GM21723 (cell line): ENCODE measurements around the gene DYNLL1.
"Not testable (repeated sequence)": the region's sequence is repeated elsewhere in the genome, so short reads cannot be mapped to it uniquely, and the experiment has no call there.

Experiments
- ATAC-seq: cut with Tn5 transposase; IDR thresholded peaks from one replicate; pipeline ENCODE4 v1.9.1; 2021; ENCODE audit warnings: mild to moderate bottlenecking, moderate library complexity; ENCODE audit not compliant: unreplicated experiment

DYNLL1 gene

DNA sequence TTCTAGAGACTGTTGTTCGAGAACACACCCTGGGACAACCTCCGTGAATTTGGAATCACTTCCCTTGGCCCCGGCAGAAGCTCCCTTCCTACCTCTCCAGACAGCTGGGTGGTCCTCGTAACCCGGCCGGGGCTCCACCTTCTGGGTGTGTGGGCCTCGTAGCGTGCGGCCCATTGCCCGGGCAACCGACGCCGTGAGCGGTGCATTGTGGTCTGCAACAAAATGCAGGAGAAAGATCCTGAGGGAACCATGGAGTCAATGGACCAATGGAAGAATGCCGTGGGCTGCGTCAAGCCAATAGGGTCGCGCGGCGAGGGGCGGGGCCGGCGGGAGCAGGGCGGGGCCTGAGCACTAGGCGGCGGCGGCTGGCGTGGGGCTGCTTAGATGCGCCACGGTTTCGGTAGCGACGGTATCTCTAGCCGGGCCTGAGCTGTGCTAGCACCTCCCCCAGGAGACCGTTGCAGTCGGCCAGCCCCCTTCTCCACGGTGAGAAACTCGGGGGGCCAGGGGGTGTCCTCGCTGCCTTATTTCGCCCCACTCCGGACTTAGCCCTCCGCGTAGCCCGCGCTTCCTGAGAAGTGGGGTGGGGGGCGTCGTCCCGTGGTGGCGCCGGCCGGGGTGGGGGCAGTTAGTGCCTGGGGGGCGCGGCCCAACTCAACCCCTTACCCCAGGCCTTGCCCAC lies at the start of gene DYNLL1:
Gene DYNLL1, plus strand, starts transcription at position 383 of the 682 bp plus-strand sequence. CDS start 309 bp downstream, outside the sequence.
- ATAC-seq: peak; percentile 93

- not testable (repeated sequence) for ATAC-seq
Measured at GRCh38 chr12:120446844-120447178, 49.1 kb upstream of the DYNLL1 start.

DNA sequence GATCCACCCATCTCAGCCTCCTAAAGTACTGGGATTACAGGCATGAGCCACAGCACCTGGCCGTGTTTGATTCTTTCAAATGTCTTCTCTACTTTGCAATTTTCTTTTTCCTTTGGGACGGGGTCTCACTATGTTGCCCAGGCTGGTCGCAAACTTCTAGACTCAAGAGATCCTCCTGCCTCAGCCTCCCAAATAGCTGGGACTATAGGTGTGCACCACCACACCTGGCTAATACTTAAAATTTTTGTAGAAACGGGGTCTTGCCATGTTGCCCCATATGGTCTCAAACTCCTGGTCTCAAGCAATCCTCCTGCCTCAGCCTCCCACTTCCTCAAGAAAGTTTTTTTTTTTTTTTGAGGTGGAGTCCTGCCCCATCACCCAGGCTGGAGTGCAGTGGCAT lies 47.9 kb upstream of the DYNLL1 start:
- no peak for ATAC-seq

DNA sequence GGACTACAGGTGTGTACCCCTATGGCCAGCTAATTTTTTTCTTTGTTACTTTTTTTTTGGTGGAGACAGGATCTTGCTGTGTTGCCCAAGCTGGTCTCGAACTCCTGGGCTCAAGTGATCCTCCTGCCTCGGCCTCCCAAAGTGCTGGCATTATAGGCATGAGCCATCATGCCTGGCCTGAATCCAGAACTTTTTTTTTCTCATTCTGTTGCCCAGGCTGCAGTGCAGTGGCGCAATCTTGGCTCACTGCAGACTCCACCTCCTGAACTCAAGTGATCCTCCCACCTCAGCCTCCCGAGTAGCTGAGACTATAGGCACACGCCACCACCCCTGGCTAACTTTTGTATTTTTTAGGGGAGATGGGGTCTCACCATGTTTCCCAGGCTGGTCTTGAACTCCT lies 43.4 kb upstream of the DYNLL1 start:
- ATAC-seq: not testable (repeated sequence)

DNA sequence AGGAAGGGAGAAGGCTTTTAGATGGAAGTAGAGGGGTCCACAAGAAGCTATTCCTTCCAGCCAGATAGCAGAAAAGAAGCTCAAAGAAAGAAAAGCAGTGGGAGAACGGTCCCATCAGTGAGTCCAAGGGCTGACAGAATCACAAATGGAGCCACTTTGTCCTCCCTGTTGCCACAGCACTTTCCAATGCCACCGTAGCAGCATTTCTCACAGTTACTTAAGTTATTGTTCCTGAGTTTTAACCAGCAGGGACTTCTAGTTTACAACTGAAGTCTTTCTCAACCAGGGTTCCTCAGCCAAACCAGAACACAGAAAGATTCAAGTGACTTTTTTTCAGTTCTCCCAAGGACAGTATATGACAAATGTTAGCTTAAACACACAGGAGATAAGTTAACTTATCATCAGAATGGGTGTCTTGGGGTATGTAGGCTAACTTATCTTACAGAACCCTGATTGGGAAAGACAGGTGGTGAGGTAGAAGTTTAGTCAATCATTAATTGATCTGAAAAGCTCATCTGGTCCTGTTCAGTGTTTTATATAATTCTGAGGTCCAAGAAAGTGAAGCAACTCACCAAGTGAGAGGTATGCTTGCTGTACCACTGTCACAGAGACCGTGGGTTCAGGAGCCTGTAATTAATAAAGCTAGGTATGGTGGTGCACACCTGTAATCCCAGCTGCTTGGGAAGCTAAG lies 42.7 kb upstream of the DYNLL1 start:
- no peak for ATAC-seq

DNA sequence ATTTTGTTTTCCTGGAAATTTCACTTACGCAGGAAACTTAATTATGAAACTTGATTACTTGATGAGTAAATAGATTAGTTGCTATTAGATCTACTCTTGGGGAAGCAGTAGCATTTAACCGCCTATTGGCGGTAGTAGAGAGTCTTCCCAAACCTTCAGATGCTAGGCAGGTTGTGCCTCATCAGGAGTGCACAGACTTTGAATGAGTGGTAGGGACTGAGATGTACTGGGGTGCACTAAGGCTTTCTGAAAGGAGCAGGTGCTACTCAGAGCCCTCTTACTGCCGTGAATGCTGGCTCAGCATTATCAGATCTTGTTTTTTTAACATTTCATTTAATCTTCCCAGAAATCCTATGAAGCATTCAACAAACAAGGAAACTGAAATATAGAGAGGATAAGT lies 41.9 kb upstream of the DYNLL1 start:
- peak; percentile 61 for ATAC-seq

DNA sequence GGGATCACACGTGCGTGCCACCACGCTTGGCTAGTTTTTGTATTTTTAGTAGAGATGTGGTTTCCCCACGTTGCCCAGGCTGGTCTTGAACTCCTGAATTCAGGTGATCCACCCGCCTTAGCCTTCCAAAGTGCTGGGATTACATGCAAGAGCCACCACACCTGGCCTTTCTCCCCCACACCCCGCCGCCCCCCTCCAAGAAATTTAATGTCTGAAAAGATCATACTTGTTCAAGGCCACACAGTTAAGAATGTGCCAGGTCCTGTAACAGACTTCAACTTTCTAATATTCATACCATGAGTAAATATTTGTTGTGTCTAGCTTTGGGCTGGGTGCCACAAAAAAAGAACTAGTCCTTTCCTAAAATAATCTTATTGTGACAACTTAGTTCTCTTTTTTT lies 40.6 kb upstream of the DYNLL1 start:
- no peak for ATAC-seq

GRCh38 chr12:120457133-120457532 lies 38.8 kb upstream of the DYNLL1 start:
- no peak for ATAC-seq

GRCh38 chr12:120460157-120460556 lies 35.8 kb upstream of the DYNLL1 start:
- ATAC-seq: no peak

- no peak for ATAC-seq
Measured at GRCh38 chr12:120462099-120462640, 33.7 kb upstream of the DYNLL1 start.

GRCh38 chr12:120463712-120464111 lies 32.2 kb upstream of the DYNLL1 start:
- no peak for ATAC-seq

DNA sequence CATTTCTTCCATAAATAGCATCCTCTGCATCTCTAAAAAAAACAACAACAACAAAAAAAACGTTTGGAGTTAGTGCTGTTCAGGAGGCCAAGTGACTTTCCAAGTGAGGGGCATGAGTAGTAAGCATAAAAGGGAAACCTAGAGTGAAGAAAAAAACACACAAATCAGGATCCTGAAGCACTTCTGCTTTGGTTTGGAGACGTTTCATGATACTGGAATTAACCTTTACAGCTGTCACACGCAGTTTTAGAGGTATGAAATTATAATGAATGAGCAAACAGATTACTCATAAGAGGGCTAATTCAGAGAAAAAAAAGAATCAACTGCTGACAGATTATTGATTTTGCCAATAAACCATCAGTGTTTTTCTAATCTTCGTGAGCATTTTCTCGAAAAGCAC lies 30.2 kb upstream of the DYNLL1 start:
- no peak for ATAC-seq

GRCh38 chr12:120466560-120467315 lies 29.2 kb upstream of the DYNLL1 start:
- no peak for ATAC-seq

GRCh38 chr12:120467439-120467838 lies 28.5 kb upstream of the DYNLL1 start:
- ATAC-seq: no peak

GRCh38 chr12:120468325-120468820 lies 27.5 kb upstream of the DYNLL1 start:
- peak; percentile 0 for ATAC-seq

- ATAC-seq: peak; percentile 24
Measured at GRCh38 chr12:120468821-120469449, 27.0 kb upstream of the DYNLL1 start.

DNA sequence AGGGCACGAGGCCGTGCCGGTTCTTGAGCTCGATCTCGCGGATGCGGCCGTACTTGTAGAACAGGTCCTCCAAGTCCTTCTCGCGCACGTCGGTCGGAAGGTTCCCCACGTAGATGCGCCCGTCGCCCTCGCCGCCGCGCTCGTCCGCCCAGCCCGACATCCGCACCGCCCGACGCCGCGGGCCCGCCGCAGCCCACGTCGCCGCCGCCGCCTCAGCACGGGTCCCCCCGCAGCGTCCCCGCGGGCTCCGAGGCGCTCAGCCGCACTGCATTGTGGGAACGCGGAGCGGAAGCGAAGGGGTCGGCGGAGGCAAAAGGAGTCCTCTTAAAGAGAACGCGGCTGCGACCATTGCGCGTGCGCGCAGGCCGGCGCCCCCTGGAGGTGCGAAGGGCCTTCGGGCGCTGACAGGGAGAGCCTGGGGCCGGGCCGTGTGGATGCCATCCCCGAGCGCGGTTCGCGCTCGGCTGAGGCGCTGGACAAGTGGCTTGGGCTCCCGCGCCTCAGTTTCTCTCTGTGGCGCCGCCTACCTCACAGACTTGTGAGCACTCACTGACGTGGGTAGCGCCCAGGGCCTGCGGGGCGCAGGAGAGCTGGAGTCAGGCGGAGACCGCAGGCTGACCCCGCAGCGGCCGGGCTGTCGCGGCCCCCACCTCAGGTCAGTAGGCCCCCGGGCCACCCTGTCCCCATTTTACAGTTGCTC lies 26.3 kb upstream of the DYNLL1 start, which contains the start of gene SRSF9:
Gene SRSF9, minus strand, starts transcription at position 299 of the 700 bp plus-strand sequence. Its CDS starts 139 bp downstream, at position 160.
- ATAC-seq: peak; percentile 90

DNA sequence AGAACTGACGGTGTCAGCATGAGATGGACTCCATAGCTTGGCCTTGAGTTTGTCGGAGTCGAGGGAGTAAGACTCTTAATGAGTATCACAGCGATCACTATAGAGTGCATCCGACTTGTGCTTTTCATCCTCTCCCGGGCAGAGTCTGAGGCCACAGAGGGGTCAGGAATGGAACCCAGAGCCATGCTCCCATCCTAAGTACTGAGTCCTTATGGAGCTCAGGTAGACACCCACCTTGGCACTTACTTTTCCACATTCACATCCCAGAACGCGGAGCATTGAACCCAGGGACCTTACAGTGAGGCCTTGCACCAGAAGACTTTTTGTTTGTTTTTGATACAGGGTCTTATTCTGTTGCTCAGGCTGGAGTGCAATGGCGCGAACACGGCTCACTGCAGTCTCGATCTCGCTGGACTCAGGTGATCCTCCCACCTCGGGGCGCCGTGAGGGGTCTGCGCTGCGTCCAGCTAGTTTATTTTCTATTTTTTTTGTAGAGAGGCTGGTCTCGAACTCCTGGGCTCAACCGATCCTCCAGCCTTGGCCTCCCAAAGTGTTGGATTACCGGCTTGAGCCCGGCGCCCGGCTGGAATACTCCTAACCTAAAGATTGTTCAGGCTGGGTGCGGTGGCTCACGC lies 25.6 kb upstream of the DYNLL1 start:
- ATAC-seq: peak; percentile 18

GRCh38 chr12:120472521-120472920 lies 23.4 kb upstream of the DYNLL1 start:
- ATAC-seq: no peak
